ENCODE measurements around the gene TTLL11. TPM values are rescaled to one million over a fixed set of nuclear protein-coding genes. Genes with fewer than 3 reads are reported as not detected.

Gene TTLL11
- total and polyA plus RNA-seq, 2 experiments from 2014 or later, result 0.57 to 1.4 TPM

- Histone ChIP-seq H3K4me3 (no peak overlapping the region), H3K36me3 (ENCODE audit: insufficient read depth) (no peaks in the 10 kb centered on the region), H3K9me2 (ENCODE audit: insufficient read depth) (no peaks in the 10 kb centered on the region), H3F3A (replicated peaks; ENCODE audit: low read depth) (no peaks in the 10 kb centered on the region), H4K20me1 (replicated peaks; ENCODE audit: insufficient read depth) (no peaks in the 10 kb centered on the region), H3K79me2 (replicated peaks; ENCODE audit: insufficient read depth) (no peaks in the 10 kb centered on the region), H3K27ac (ENCODE audit: low read depth) (no peak overlapping the region), H3K27me3 (ENCODE audit: insufficient read depth) (no peaks in the 10 kb centered on the region), H3K4me1 (ENCODE audit: insufficient read depth) (peaks cover 15% of the 10 kb centered on the region), H3K4me2 (no peak overlapping the region), H2AFZ (no peak overlapping the region)
- H3K27me3 Mint-ChIP-seq (ENCODE audit: insufficient read depth, low read depth, poor library complexity), result peaks cover 6% of the 10 kb centered on the region
- TF ChIP-seq STAT1 (IDR thresholded peaks at IDR 0.05; ENCODE audit: unreplicated experiment) (no peak), ZNF114 (CRISPR knock-in tag; IDR thresholded peaks at IDR 0.05) (no peak), EZH2 (IDR thresholded peaks at IDR 0.05; ENCODE audit: low read depth, unreplicated experiment) (no peak), EZH2phosphoT487 (IDR thresholded peaks at IDR 0.05; ENCODE audit: unreplicated experiment) (no peak), ETS1 (IDR thresholded peaks at IDR 0.05) (no peak)
- no peaks in the 10 kb centered on the region for H3K36me3 Mint-ChIP-seq (ENCODE audit: low read depth)
- no peak overlapping the region for H3K4me3 Mint-ChIP-seq
- H3K4me1 Mint-ChIP-seq, result peaks cover 18% of the 10 kb centered on the region
- ATAC-seq, result no peak
- H3K27ac Mint-ChIP-seq, result no peak overlapping the region
- no peak for DNase-seq (ENCODE audit: low spot score)
- no peaks in the 10 kb centered on the region for H3K9me3 Mint-ChIP-seq
These were observed 147.8 kb downstream of the TTLL11 start for GRCh38 chr9:121945281-121945680.

- no peak overlapping the region for H3K27ac Mint-ChIP-seq
- H4K20me1 ChIP-seq (replicated peaks; ENCODE audit: insufficient read depth), result no peaks in the 10 kb centered on the region
- no peak overlapping the region for H3K4me3 Mint-ChIP-seq
- DNase-seq (ENCODE audit: low spot score) (no peak), ATAC-seq (no peak)
- no peaks in the 10 kb centered on the region for H3K36me3 Mint-ChIP-seq (ENCODE audit: low read depth)
- no peaks in the 10 kb centered on the region for H3K9me2 ChIP-seq (ENCODE audit: insufficient read depth)
- H3K4me3 ChIP-seq, result no peak overlapping the region
- no peaks in the 10 kb centered on the region for H3K9me3 Mint-ChIP-seq
- H3K27me3 Mint-ChIP-seq (ENCODE audit: insufficient read depth, low read depth, poor library complexity), result peaks cover 6% of the 10 kb centered on the region
- H2AFZ ChIP-seq, result no peak overlapping the region
- no peaks in the 10 kb centered on the region for H3K27me3 ChIP-seq (ENCODE audit: insufficient read depth)
- H3F3A ChIP-seq (replicated peaks; ENCODE audit: low read depth), result no peaks in the 10 kb centered on the region
- H3K36me3 ChIP-seq (ENCODE audit: insufficient read depth), result no peaks in the 10 kb centered on the region
- peaks cover 20% of the 10 kb centered on the region for H3K4me1 Mint-ChIP-seq
- H3K79me2 ChIP-seq (replicated peaks; ENCODE audit: insufficient read depth), result no peaks in the 10 kb centered on the region
- no peak overlapping the region for H3K4me2 ChIP-seq
- no peak overlapping the region for H3K27ac ChIP-seq (ENCODE audit: low read depth)
- H3K4me1 ChIP-seq (ENCODE audit: insufficient read depth), result peaks cover 15% of the 10 kb centered on the region
- TF ChIP-seq EZH2phosphoT487 (IDR thresholded peaks at IDR 0.05; ENCODE audit: unreplicated experiment) (no peak), ETS1 (IDR thresholded peaks at IDR 0.05) (no peak), CREB1 (CRISPR knock-in tag; IDR thresholded peaks at IDR 0.05; ENCODE audit: low read depth) (no peak), ZNF462 (CRISPR knock-in tag; IDR thresholded peaks at IDR 0.05) (no peak), NANOG (IDR thresholded peaks at IDR 0.05; ENCODE audit: borderline replicate concordance) (no peak), EZH2 (IDR thresholded peaks at IDR 0.05; ENCODE audit: low read depth, unreplicated experiment) (no peak), REST (IDR thresholded peaks at IDR 0.05; ENCODE audit: unreplicated experiment) (no peak), POLR2AphosphoS5 (IDR thresholded peaks at IDR 0.05; ENCODE audit: low read depth) (no peak)
These were observed 148.4 kb downstream of the TTLL11 start for GRCh38 chr9:121944711-121945191.
